NT2/D1 (cell line): Measurements from ENCODE around the gene GPR132.

Experiments used
- SUZ12 ChIP-seq: IDR thresholded peaks from 2 replicates; pipeline ENCODE4 v1.6.1; 2011; ENCODE audit not compliant: insufficient read length, insufficient read depth; ENCODE audit errors: extremely low read depth
- ZNF274 ChIP-seq: IDR thresholded peaks from 2 replicates; pipeline ENCODE4 v1.6.1; 2011; ENCODE audit warnings: mild to moderate bottlenecking, low read depth, low read length

GRCh38 chr14:105091054-105091516 lies 25.9 kb upstream of the GPR132 start:
- TF ChIP-seq SUZ12 (no peak), ZNF274 (no peak)
